AML-193 (cell line): ENCODE results near the gene EIF3C.
"Not testable (repeated sequence)": the region's sequence is repeated elsewhere in the genome, so short reads cannot be mapped to it uniquely, and the experiment has no call there.

Source experiments
- DNase-seq, 2 experiments: peaks; one replicate each; lab custom pipeline; 2025; lab: John Stamatoyannopoulos, UW

EIF3C gene

GRCh38 chr16:28711220-28712083, at the start of gene EIF3C:
TSS of gene EIF3C (plus strand) at chr16:28711464. CDS start at chr16:28711687, 223 bp downstream.
- DNase-seq, result not testable (repeated sequence)

GRCh38 chr16:28666264-28666663, 45.0 kb upstream of the EIF3C start:
- not testable (repeated sequence) for DNase-seq

GRCh38 chr16:28667480-28667879, 43.8 kb upstream of the EIF3C start:
- DNase-seq, result not testable (repeated sequence)

GRCh38 chr16:28668199-28668598, 43.1 kb upstream of the EIF3C start:
- DNase-seq, result not testable (repeated sequence)

GRCh38 chr16:28688327-28688952, 22.8 kb upstream of the EIF3C start:
- not testable (repeated sequence) for DNase-seq

GRCh38 chr16:28689425-28689824, 21.8 kb upstream of the EIF3C start:
- DNase-seq, result not testable (repeated sequence)

GRCh38 chr16:28691722-28692121, 19.5 kb upstream of the EIF3C start:
- not testable (repeated sequence) for DNase-seq

GRCh38 chr16:28693257-28693950, 17.9 kb upstream of the EIF3C start:
- DNase-seq, result not testable (repeated sequence)

GRCh38 chr16:28699792-28700191, 11.5 kb upstream of the EIF3C start:
- not testable (repeated sequence) for DNase-seq

- not testable (repeated sequence) for DNase-seq
These were observed 10.9 kb upstream of the EIF3C start for GRCh38 chr16:28700349-28700748.

GRCh38 chr16:28701384-28701783, 9.9 kb upstream of the EIF3C start:
- DNase-seq, result not testable (repeated sequence)

- not testable (repeated sequence) for DNase-seq
These were observed 7.0 kb upstream of the EIF3C start for GRCh38 chr16:28704246-28704645.

- not testable (repeated sequence) for DNase-seq
These were observed 11.8 kb downstream of the EIF3C start for GRCh38 chr16:28722852-28723650.

- not testable (repeated sequence) for DNase-seq
These were observed 20.0 kb downstream of the EIF3C start for GRCh38 chr16:28731253-28731652.

- not testable (repeated sequence) for DNase-seq
These were observed 21.3 kb downstream of the EIF3C start for GRCh38 chr16:28732455-28733124.

- DNase-seq, result not testable (repeated sequence)
These were observed 28.5 kb downstream of the EIF3C start for GRCh38 chr16:28739787-28740186.

GRCh38 chr16:28740631-28741030, 29.4 kb downstream of the EIF3C start:
- not testable (repeated sequence) for DNase-seq

- DNase-seq, result not testable (repeated sequence)
These were observed 30.0 kb downstream of the EIF3C start for GRCh38 chr16:28741295-28741694.

- not testable (repeated sequence) for DNase-seq
These were observed 35.5 kb downstream of the EIF3C start for GRCh38 chr16:28746618-28747350.

GRCh38 chr16:28749997-28750465, 38.8 kb downstream of the EIF3C start:
- not testable (repeated sequence) for DNase-seq
